Stimulated activated CD8-positive, alpha-beta memory T cell treated with anti-CD3 and anti-CD28 coated beads, Interleukin-7, amount 100 ng/mL, for 48 hours (primary cell): ENCODE data around the gene NFRKB.
A peak's percentile ranks its signal among the peaks of the same experiment; 100 is the strongest.
"Not testable (repeated sequence)": the region's sequence is repeated elsewhere in the genome, so short reads cannot be mapped to it uniquely, and the experiment has no call there.

ENCODE experiments used
- DNase-seq, 2 donors: peaks; one replicate each; pipeline ENCODE4 v3.0.0-alpha.2; 2020; ENCODE audit warnings: low read depth in 1 of 2; ENCODE audit errors: extremely low read depth in 1 of 2

The NFRKB gene

DNA sequence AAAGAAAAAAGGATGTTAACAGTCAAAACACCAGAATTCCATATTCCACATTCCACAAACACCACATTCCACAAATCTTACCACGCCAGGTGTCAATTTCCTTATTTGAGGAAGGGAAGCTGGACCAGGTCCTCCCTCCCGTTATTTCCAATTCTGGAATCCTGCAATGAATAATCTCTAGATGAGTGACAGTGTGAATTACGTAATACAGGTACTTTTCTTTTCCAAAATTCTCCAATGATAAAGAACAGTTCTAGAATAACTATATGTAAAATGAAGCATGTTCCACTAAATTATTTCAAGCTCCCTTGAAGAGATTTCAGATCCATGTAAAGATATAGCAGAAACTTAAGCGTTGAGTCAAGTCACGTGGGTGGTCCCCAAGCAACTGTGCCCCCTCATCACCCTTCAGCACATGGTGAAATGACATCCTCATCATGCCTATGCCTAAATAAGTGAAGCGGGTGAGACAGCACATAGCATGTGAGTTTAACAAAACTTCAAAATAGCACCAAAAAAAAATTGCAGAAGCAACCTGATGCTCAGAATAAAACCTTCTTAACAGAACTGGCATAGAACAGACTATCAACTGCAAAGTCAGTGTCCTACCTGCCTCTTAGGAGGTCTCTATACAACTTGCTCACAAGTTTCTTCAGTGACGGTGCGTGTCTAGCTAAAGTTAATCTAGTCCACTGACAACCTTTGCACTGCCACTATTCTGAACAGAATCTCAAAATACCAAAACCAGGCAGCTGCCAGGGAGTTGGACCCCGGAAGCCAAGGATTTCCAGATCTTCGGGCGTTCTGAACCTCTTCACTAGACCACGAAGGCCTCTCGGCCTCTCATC is 876 bp downstream of the NFRKB start:
- no peak for DNase-seq

DNA sequence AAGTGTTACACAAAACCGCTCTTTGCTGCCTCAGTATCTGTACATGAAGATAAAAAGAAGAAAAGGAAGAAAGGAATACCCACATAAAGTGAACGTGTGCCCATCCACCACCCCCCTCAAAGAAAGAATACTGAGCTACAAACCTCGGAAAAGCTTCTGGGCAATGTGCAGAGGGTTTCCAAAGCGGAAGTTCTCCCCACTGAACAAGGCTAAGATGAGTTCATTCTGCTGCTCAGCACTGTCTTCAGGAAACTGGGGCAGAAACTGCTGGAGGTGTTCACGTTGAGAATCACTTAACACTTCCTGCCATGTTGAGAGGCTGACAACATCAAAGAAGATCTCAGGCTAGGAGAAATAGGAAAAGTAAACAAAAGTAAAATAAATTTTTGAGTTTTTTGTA is 6.9 kb downstream of the NFRKB start:
- no peak for DNase-seq

DNA sequence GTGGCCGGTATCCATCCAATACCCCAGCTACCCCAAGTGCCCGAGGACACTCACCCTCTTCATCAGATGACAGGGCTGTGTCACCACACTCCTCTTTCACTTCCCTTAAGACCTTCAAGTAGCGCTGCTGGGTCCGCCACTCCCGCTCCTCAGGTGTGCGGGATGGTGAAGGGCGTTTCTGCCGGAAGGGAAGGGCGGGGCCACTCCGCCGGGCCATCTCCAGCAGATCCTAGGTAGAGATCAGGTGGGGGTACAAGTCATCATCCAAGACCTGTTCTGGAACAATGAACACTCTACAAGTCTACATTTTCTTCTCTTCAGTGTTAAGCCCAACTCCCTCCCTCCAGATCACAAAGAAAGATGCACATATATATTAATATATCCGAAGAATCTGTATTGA is 10.0 kb downstream of the NFRKB start:
- no peak for DNase-seq

DNA sequence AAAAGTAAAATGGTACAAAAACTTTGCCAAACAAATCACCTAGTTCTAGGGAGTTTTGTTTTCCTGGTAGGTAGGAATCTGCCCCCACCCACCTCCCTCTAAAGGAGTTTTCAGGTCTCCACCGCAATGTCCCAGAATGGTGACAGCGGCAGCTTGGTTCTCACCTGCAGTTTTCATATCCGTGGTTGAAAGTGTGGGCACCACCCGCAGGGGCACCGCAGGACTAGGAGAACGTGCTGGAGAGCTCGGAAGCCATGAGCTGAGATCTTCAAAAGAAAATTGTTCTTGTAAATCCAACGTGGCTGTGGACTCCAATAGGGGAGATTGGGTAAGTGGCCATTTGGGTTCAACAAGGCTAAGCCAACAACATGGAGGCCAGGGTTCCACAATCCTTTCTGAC is 10.8 kb downstream of the NFRKB start:
- DNase-seq = no peak

DNA sequence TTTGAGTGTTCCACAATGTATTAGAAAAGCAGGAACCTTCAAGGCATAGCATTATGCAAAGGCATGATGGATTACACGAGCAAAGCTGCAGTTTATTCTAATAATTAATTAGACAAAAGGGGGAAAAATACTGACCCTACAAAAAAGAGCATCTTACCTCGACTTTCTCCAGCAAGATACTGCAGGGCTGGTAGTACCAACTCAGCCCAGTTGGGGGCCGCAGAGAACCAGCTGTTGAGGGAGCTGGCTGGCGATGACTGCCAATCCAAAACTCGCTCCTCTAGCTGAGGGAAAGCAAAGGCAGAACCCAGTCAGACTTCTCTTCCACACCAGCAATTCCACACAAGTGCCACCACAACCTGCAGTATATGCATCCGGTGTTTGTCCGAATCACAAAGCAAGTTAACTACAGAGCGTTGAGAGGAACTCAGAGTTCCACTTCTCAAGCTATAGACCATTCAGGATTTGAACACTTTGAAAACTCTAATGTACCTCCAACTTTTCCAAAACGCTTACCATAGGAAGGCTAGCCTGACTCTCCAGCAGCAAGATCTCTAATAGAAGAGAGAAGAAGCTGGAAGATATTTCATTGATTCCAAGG is 13.7 kb downstream of the NFRKB start:
- no peak for DNase-seq

DNA sequence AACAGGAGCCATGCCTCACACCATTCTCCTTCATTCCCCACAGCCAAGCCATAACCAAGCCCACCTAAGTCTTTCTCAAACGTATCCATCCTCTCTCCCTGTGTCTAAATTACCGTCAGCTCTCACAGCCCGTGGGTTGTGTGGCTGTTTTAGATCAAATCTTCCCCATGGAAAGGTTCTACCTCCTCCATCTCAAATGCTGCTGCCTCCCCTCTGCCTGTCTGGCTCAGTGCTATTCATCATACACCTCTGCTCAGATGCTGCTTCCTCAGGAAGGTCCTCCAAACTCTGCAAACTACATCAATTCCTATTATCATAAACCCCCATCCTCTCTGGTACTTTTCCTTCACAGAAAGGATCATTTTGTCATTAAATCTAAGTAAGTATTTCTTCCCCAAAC is 15.1 kb downstream of the NFRKB start:
- DNase-seq = no peak

DNA sequence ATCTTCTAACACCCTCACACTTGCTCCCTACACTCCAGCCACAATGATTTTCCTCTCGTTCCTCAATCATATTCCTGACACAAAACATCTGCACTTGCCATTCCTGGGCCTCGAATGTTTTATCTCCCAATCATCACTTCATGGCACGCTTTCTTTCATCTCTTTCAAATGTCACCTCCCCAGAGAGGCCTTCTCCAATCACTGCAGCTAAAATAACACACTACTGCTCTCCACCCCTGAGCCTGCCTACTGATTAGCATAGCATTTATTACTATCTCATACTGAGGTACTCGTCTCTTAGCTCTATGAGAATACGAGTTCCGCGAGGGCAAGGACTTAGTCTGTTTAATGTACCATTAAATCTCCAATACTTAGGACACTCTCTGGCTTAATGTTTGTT is 23.5 kb downstream of the NFRKB start:
- no peak for DNase-seq

DNA sequence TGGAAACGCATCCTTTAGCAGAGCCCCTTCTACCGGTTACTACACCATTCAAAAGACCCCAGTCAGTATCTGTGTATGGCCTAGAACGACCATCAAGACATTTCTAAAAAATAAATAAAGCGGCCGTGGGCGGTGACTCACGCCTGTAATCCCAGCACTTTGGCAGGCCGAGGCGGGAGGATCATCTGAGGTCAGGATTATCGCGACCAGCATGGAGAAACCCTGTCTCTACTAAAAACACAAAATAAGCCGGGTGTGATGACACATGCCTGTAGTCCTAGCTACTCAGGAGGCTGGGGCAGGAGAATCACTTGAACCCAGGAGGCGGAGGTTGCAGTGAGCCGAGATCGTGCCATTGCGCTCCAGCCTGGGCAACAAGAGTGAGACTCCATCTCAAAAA is 26.8 kb downstream of the NFRKB start:
- DNase-seq = not testable (repeated sequence)

DNA sequence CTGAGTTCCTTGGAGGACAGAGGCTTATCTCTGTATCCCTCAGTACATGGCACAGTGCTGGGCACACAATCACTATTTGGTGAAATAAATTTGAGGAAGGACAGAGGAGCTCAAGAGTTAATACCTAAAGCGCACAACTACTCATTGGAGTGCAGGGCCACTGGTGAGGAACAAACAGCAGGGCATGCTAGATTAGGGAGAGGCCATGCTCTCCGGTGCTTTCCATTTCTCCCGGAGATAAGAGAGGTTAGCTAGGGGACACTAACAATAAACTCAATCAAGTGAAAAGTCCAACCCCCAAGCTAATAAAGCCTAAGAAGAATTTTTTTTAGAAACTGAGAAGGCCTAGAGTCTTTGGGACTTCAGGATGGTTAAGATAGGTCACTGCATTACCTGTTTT is 29.1 kb downstream of the NFRKB start:
- no peak for DNase-seq

DNA sequence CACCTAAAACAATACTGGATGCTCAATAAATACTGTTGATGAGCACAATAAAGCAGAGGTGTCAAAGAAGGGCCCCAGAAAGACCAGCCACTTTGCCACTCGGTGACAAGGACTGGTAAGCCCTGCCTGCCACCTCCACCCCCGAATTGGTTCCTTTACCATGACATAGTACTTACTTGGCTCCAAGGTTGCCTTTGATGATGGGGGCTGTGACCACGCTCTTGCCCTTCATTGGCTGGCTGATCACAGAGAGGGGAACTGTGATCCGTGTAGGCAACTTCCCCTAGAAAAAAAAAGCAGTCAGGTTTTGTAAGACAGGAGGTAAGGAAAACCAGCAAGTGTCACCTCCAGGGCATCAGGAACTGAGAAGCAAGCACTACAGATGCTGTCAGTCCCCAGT is 29.7 kb downstream of the NFRKB start:
- peak in 1 of 2 donors; percentile 17 for DNase-seq

DNA sequence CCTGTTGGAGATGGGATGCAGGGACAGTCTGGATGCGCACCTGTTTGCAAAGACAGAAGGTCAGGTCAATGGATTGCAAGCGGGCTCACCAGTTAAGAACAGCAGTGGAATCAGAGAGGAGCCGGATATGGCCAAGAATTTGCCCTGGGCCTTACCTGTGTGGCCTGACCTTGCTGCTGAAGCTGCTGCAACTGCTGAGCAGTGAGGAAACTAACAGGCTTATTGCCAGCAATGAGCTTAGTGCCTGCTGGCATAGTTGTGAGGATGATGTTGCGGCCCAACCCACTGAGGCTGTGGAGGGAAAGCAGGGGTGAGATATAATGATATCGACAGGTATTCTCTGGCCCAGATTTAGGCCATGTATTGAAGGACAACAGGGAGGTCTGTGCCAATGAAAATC is 30.6 kb downstream of the NFRKB start:
- no peak for DNase-seq

DNA sequence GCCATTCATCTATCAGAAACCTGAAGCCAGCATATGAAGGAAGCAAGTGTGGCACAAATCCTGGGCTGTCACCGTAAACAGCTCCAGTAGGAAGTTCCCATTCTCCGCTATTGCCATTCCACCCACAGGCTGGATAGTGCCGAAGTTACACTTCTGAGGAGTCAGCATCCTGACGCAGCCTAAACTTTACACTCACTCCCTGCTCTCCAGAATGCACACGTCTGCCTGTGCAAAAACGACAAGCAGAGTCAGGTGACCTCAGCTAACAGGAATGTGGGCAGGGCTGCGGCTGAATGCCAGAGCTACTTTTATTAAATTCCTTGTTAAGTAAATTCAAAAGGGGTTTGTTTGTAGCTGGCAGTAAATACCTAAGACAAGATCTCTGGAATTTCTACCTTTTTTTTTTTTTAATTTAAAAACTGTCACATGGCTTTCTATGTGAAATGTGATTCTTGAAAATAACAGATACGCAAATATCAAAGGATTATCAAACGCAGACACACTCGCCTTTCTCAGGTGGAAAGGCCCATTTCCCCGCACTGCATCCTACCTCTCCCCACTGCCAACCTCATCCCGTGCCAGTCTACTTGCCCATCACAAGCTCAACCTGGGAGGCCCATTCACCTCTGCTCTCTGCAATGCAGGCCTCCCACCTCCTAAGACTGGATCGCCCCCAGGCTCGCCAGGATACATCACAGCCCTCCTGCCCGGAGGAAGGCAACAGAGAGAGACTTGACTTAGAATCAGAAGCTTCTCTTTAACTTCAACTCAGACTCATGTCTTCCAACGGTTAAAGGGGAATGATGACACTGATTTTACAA is 33.5 kb downstream of the NFRKB start:
- DNase-seq = no peak

DNA sequence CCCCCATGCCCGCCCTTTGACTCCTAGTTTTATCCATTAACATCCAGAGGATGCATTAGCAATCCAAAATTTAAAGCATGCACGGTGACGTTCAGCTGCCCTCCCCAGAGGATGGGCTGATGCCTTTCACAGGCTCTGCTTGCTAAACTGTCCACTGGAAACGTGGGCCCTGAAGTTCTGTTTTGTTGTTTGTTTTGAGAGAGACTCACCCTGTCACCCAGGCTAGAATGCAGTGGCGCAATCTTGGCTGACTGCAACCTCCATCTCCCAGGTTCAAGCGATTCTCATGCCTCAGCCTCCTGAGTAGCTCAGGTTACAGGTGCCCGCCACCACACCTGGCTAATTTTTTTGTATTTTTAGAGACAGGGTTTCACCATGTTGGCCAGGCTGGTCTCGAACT is 39.3 kb downstream of the NFRKB start:
- DNase-seq = no peak

DNA sequence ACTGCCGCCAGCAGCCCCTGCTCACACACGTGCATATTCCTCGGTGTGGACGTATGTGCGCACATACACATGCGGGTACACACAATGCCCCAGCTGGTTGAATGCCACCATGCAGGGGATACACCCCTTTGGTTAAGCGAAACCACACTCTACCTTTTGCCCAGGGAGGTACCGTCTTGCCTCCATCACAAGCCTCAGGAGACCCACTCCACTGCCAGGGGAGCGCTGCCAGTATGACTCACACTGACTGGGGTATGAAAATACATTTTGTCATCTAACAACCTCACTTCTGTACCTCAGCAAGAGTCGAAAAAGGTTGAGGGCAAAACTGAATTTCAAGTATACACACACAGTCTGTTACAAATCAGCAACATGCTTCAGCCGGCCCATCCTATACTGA is 40.3 kb downstream of the NFRKB start:
- DNase-seq = no peak

DNA sequence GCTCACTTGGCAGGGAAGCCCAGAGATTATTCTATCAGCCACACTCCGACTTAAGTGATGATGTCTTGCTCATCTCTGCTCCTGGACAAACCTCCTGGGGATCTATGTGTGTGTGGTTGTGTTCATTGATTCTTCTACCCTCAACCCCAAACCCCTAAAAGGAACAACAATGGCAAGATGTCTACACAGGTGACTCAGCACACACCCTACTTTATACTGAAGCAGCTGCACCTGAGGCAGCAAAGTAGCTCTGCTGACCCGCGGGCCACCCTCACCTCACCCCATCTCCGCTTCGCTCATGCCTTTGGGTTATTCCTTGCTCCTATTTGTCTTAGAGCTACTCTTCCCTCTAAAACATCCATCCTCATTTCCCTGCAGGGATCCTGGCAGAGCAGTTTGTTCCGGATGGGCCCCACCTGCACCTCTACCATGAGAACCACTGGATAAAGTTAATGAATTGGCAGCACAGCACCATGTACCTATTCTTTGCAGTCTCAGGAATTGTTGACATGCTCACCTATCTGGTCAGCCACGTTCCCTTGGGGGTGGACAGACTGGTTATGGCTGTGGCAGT is 41.1 kb downstream of the NFRKB start:
- DNase-seq = no peak

DNA sequence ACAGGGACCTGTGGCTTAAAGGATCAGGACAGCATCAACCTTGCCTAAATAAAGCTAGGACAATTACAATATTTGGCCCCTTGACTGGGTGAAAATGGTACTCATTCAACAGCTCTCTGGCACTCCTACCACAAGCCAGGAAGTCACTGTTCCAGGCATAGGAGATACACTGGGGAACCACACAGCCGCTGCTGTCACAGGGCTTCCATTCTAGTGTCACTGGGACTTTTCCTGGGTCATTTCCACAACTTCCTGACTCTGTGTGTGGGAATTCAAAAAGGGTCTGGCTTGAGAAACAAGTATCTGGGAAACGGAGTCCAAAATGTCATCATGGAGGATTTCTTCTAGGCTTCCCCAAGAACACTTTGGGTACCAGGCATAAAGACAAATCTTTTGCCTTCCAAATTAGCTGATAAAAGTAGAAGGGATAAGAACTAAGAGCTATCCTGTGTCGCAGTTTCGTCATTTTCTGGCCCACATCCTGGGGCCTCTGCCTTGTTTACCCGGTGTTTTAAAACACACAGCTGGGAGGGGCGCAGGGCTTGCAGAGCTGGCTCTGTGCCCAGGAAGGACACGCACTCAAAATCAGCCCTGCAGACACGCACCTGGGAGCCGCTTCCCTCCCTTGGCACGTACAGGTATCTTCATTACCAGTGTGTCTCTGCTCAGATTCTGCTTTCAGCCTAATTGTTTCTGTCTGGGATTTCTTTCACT is 41.7 kb downstream of the NFRKB start:
- DNase-seq = no peak

DNA sequence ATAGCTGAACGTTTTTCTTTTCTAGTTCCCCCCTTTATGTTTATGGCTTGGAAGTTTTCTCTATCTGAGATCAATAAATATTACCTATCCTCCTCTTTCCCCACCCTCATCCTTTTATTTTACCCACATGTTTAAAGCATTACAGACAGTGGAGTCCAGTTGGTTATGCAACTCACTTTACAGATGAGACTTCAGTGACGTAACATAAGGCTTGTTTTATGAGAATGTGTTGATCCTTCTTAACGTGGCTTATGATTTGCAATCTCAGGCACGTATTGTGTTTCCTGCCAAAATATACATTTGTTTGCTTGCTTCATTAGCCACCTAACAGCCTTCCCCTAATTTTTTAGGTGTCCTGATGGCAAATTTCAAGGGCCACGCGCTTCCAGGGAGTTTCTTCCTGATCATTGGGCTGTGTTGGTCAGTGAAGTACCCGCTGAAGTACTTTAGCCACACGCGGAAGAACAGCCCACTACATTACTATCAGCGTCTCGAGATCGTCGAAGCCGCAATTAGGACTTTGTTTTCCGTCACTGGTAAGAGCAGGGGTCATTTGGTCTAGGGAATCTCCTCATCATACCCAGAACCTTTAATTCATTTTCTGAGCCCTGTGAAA is 43.1 kb downstream of the NFRKB start:
- DNase-seq = no peak

DNA sequence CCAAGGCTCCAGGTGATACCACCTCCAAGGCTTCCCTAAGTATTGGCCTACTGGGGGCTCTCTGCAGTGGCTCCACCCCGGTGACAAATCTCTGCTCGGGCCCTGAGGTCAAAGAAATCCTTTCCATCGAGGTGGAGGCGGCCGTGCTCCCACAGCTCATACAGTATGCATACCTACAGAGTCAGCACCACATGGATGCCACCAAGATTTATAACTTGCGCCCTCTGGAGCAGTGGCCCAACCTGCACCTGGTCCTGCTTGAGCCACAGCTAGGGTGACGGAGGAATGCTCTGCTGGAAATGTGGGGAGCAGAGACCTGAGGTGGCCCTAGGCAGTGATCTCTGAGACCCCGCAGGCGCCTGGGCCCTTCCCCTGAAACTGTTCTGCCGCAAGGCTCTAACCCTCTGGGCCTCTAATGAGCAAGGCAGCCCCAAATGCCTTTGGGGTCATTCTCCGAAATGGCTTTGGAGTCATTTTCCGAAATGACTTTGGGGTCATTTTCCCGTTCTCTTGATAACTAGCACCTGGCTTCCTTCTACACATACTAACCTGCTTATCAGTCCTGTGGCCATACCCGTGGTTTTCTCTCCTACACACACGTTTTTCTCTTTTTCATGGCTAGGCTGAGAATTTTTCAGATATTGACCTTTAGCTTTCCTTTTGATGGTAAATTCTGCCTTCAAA is 45.8 kb downstream of the NFRKB start:
- DNase-seq = no peak

DNA sequence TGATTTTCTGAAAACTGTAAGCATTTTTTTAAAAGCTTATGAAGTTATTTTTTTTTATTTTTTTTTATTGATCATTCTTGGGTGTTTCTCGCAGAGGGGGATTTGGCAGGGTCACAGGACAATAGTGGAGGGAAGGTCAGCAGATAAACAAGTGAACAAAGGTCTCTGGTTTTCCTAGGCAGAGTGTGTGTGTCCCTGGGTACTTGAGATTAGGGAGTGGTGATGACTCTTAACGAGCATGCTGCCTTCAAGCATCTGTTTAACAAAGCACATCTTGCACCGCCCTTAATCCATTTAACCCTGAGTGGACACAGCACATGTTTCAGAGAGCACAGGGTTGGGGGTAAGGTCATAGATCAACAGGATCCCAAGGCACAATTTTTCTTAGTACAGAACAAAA is 48.0 kb downstream of the NFRKB start:
- DNase-seq = not testable (repeated sequence)
